Measurements from ENCODE around the gene PGGHG. TPM values are rescaled to one million over a fixed set of nuclear protein-coding genes. Genes with fewer than 3 reads are reported as not detected.

Gene PGGHG
- total RNA-seq, 6 experiments from 2014 or later: 7.7 to 110 (median 13.8) TPM

GRCh38 chr11:255816-256215 is 33.1 kb upstream of the PGGHG start:
- no peak for DNase-seq
- intact Hi-C loops (cut with DNase I): loop anchor here in 1 of 2 donors (10.0 kb wide), 1 partner anchor 109 kb away; the partner anchor contains the start of gene B4GALNT4
- WGBS (ENCODE audit: insufficient coverage, low coverage, low lambda C conversion rate, missing lambda C conversion rate): 100% methylated on average over 2 of the region's 2 CpGs
- Histone ChIP-seq H3K4me3 (no peak overlapping the region), H3K27ac (no peak overlapping the region), H3K9me3 (no peaks in the 10 kb centered on the region), H3K27me3 (no peaks in the 10 kb centered on the region), H3K36me3 (peaks cover 0 to 25% (median 13%) of the 10 kb centered on the region in 4 donors), H3K4me1 (no peaks in the 10 kb centered on the region)
- TF ChIP-seq POLR2A (IDR thresholded peaks at IDR 0.05): no peak
- no peak for TF ChIP-seq CTCF (IDR thresholded peaks at IDR 0.05)
- no peak for ATAC-seq

DNA sequence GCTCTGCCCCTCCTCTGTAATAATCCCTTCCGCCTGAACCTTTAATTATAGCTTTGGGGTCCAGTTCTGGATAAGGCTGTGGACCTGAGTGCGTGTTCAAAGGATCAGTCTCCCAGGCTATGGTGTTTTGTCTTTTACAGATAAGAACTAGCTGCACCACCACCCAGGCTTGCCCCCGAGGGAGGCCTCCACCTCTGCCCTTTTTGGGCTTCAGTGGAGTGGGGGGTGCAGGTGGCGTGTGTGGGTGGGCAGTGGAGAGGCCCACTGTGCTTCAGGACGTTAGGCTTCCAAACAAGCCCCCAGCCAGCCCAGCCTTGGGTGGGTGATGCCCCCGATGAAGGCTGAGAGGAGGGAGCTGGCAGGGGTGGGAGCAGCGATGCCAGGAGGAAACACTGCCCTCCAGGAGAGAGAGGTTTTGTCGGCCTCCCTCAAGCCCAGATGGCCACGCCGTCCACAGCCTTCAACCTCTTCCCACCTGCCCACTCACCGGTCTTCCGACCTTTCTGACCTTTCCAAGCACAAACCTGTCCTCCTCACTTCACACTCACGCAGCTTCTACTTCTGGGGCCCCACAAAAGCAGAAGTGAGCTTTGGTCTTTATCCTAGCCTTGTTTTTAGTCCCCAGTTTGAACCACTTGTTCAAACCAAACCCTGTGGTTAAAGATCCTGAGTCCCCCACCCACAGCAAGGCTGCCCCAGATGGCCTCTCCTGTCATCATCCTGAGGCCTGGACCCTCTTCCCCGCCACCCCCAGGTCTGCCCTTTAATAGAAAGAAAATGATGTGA is 31.8 kb upstream of the PGGHG start:
- H3K4me1 ChIP-seq: no peaks in the 10 kb centered on the region
- no peaks in the 10 kb centered on the region for H3K27me3 ChIP-seq
- intact Hi-C loops (cut with DNase I): loop anchor here in 1 of 2 donors (10.0 kb wide), 1 partner anchor 108 kb away; the partner anchor contains the start of gene B4GALNT4
- peak in 1 of 4 donors; percentile 15 for ATAC-seq
- 54% methylated on average over 7 of the region's 14 CpGs for WGBS (ENCODE audit: insufficient coverage, low coverage, low lambda C conversion rate, missing lambda C conversion rate)
- no peaks in the 10 kb centered on the region for H3K9me3 ChIP-seq
- H3K4me3 ChIP-seq: no peak overlapping the region
- no peak for TF ChIP-seq CTCF (IDR thresholded peaks at IDR 0.05)
- TF ChIP-seq POLR2A (IDR thresholded peaks at IDR 0.05): no peak
- no peak overlapping the region for H3K27ac ChIP-seq
- H3K36me3 ChIP-seq: peaks cover 0 to 12% (median 5%) of the 10 kb centered on the region in 4 donors
- no peak for DNase-seq

- DNase-seq (no peak), ATAC-seq (peak in 2 of 4 donors; percentile 32 to 35)
- intact Hi-C loops (cut with DNase I): loop anchor here in 1 of 2 donors (10.0 kb wide), 1 partner anchor 107 kb away; the partner anchor contains the start of gene B4GALNT4
- 47% methylated on average over 10 of the region's 15 CpGs for WGBS (ENCODE audit: insufficient coverage, low coverage, low lambda C conversion rate, missing lambda C conversion rate)
- Histone ChIP-seq H3K36me3 (peaks cover 0 to 4% (median 0%) of the 10 kb centered on the region in 4 donors), H3K9me3 (no peaks in the 10 kb centered on the region), H3K4me3 (no peak overlapping the region), H3K4me1 (no peaks in the 10 kb centered on the region), H3K27me3 (no peaks in the 10 kb centered on the region), H3K27ac (no peak overlapping the region)
- TF ChIP-seq CTCF (IDR thresholded peaks at IDR 0.05): peak in 2 of 4 donors; percentile 7 to 21
- TF ChIP-seq POLR2A (IDR thresholded peaks at IDR 0.05): no peak
These were observed 31.0 kb upstream of the PGGHG start for GRCh38 chr11:257766-258493.

DNA sequence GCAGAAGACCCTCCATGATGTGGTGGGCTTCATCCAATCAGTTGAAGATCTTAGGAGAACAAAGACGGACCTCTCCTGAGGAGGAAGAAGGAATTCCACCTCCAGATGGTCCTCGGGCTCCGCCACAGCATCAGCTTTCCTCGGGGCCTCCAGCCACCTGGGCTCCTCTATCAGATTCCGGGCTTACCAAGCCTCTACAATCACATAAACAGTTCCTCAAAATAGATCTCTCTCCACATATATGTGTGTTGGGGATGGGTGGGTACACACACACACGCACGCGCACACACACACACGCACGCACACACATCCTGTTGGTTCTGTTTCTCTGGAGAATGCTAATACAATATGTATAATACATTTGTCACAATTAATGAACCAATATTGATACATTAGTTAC is 29.5 kb upstream of the PGGHG start:
- 28% methylated on average over 2 of the region's 10 CpGs for WGBS (ENCODE audit: insufficient coverage, low coverage, low lambda C conversion rate, missing lambda C conversion rate)
- Histone ChIP-seq H3K27ac (no peak overlapping the region), H3K4me3 (no peak overlapping the region)

More for the DNA sequence above, 29.5 kb upstream of the PGGHG start:
- DNase-seq: no peak
- TF ChIP-seq CTCF (IDR thresholded peaks at IDR 0.05): no peak
- TF ChIP-seq POLR2A (IDR thresholded peaks at IDR 0.05): no peak
- Histone ChIP-seq H3K9me3 (no peaks in the 10 kb centered on the region), H3K27me3 (no peaks in the 10 kb centered on the region), H3K4me1 (no peaks in the 10 kb centered on the region), H3K36me3 (no peaks in the 10 kb centered on the region)
- no peak for ATAC-seq
- intact Hi-C loops (cut with DNase I): loop anchor here in 1 of 2 donors (10.0 kb wide), 1 partner anchor 105 kb away; the partner anchor contains the start of gene B4GALNT4

Measured in right lobe of liver (tissue), 6 donors.